H1 (cell line): ENCODE measurements around the gene TLE1. TPM values are rescaled to one million over a fixed set of nuclear protein-coding genes. Genes with fewer than 3 reads are reported as not detected.

Experiments used
- CTCF ChIA-PET: fragments of 300-600 bp; sonication (Branson Sonifier 250); formaldehyde crosslinking; loops from one replicate; lab custom pipeline; 2021; ENCODE audit not compliant: partially characterized antibody; lab: Charles Lee
- POLR2A ChIA-PET: fragments of 300-600 bp; sonication (Branson Sonifier 250); formaldehyde crosslinking; loops from one replicate; lab custom pipeline; 2021; ENCODE audit warnings: inconsistent platforms; ENCODE audit not compliant: partially characterized antibody; lab: Charles Lee
- DNase-seq, 2 experiments: peaks; one replicate each; pipeline versions ENCODE4 v3.0.0 to v3.0.0-alpha.2; 2010 to 2022; ENCODE audit warnings: low spot score in 2 of 2, low read depth in 1 of 2, mixed read lengths in 1 of 2
- FAIRE-seq: peaks from 2 replicates; lab custom pipeline; 2011; peaks lifted over from hg19 to GRCh38; lab: Jason Lieb, UNC
- H2AFZ ChIP-seq: 2 replicates; pipeline ENCODE4 v1.8.1; 2012; ENCODE audit warnings: low read length, inconsistent platforms
- H2AK5ac ChIP-seq: 2 replicates; pipeline ENCODE4 v1.6.1; 2013; ENCODE audit warnings: low read depth, low read length
- H2BK120ac ChIP-seq: replicated peaks from 2 replicates; pipeline ENCODE3; 2013; ENCODE audit warnings: low read depth, low read length, inconsistent platforms
- H2BK12ac ChIP-seq: 2 replicates; pipeline ENCODE4 v1.6.1; 2013; ENCODE audit warnings: low read depth, low read length
- H2BK15ac ChIP-seq: 2 replicates; pipeline ENCODE4 v1.6.1; 2013; ENCODE audit warnings: low read length
- H2BK20ac ChIP-seq: 2 replicates; pipeline ENCODE4 v1.6.1; 2013; ENCODE audit warnings: low read length
- H2BK5ac ChIP-seq: 2 replicates; pipeline ENCODE4 v1.6.1; 2013; ENCODE audit warnings: low read depth, low read length
- H3K14ac ChIP-seq: 2 replicates; pipeline ENCODE4 v1.6.1; 2013; ENCODE audit warnings: inconsistent platforms; ENCODE audit not compliant: insufficient read length
- H3K18ac ChIP-seq: 2 replicates; pipeline ENCODE4 v1.6.1; 2013; ENCODE audit warnings: low read length; ENCODE audit errors: extremely low read depth
- H3K23ac ChIP-seq: 2 replicates; pipeline ENCODE4 v1.6.1; 2013; ENCODE audit warnings: inconsistent platforms; ENCODE audit not compliant: insufficient read length
- H3K23me2 ChIP-seq: 2 replicates; pipeline ENCODE4 v1.6.1; 2013; ENCODE audit warnings: low read depth, low read length
- H3K27ac ChIP-seq: 2 replicates; pipeline ENCODE4 v1.6.1; 2011; ENCODE audit warnings: low read depth, low read length, inconsistent platforms
- H3K27me3 ChIP-seq, 4 experiments: replicated peaks in 1 of 4; 1 replicate in 1 of 4; 2 replicates in 3 of 4; pipeline versions ENCODE4 v1.6.1 to v1.8.1; 2011 to 2013; ENCODE audit warnings: low read length in 3 of 4, mild to moderate bottlenecking in 3 of 4, inconsistent platforms in 2 of 4, mixed read lengths in 2 of 4, moderate library complexity in 1 of 4; ENCODE audit not compliant: control insufficient read depth in 3 of 4, insufficient read depth in 3 of 4; ENCODE audit errors: extremely low read depth in 1 of 4
- H3K36me3 ChIP-seq, 4 experiments: 2 replicates each; pipeline versions ENCODE4 v1.6.1 to v1.8.1; 2011 to 2013; ENCODE audit warnings: mild to moderate bottlenecking in 4 of 4, low read length in 3 of 4, moderate library complexity in 2 of 4, control low read depth in 1 of 4, inconsistent platforms in 1 of 4; ENCODE audit not compliant: insufficient read depth in 4 of 4, control insufficient read depth in 2 of 4
- H3K4ac ChIP-seq: replicated peaks from 2 replicates; pipeline ENCODE3; 2013; ENCODE audit warnings: low read length, low read depth, mixed read lengths, inconsistent platforms; ENCODE audit not compliant: insufficient read length
- H3K4me1 ChIP-seq, 4 experiments: replicated peaks in 1 of 4; 1 replicate in 1 of 4; 2 replicates in 3 of 4; pipeline versions ENCODE4 v1.6.1 to v1.8.1; 2011 to 2013; ENCODE audit warnings: low read length in 3 of 4, inconsistent platforms in 2 of 4, mixed read lengths in 1 of 4; ENCODE audit not compliant: insufficient read depth in 4 of 4, control insufficient read depth in 3 of 4
- H3K4me2 ChIP-seq, 2 experiments: 2 replicates each; pipeline versions ENCODE4 v1.6.1 to v1.8.1; 2011 to 2013; ENCODE audit warnings: low read depth in 2 of 2, low read length in 2 of 2, control low read depth in 1 of 2, inconsistent platforms in 1 of 2, mild to moderate bottlenecking in 1 of 2; ENCODE audit not compliant: insufficient read depth in 1 of 2
- H3K4me3 ChIP-seq, 4 experiments: fragments of 200-600, 300-600 bp in 1 of 4; sonication (generic), shearing (Covaris generic), sonication (Bioruptor Twin) in 1 of 4; 2 replicates each; pipeline versions ENCODE4 v1.5.1 to v1.8.1; 2011 to 2016; ENCODE audit warnings: low read length in 4 of 4, low read depth in 3 of 4, control low read depth in 2 of 4, inconsistent platforms in 2 of 4, mild to moderate bottlenecking in 2 of 4, mixed read lengths in 1 of 4, moderate library complexity in 1 of 4; ENCODE audit not compliant: insufficient read depth in 2 of 4; ENCODE audit errors: extremely low read depth in 1 of 4
- H3K56ac ChIP-seq: replicated peaks from 2 replicates; pipeline ENCODE3; 2013; ENCODE audit warnings: low read depth, mild to moderate bottlenecking, mixed read lengths, low read length, inconsistent platforms; ENCODE audit not compliant: insufficient read length
- H3K79me1 ChIP-seq: 2 replicates; pipeline ENCODE4 v1.6.1; 2013; ENCODE audit warnings: low read depth, low read length, control low read depth
- H3K79me2 ChIP-seq, 2 experiments: 2 replicates each; pipeline versions ENCODE4 v1.6.1 to v1.8.1; 2012 to 2013; ENCODE audit warnings: low read length in 2 of 2, mild to moderate bottlenecking in 2 of 2, inconsistent platforms in 1 of 2; ENCODE audit not compliant: insufficient read depth in 2 of 2, control insufficient read depth in 1 of 2
- H3K9ac ChIP-seq, 4 experiments: replicated peaks in 1 of 4; 1 replicate in 1 of 4; 2 replicates in 3 of 4; pipeline versions ENCODE4 v1.6.1 to v1.8.1; 2011 to 2013; ENCODE audit warnings: low read depth in 3 of 4, low read length in 3 of 4, control low read depth in 2 of 4, mild to moderate bottlenecking in 2 of 4, moderate library complexity in 2 of 4, inconsistent platforms in 1 of 4; ENCODE audit errors: extremely low read depth in 1 of 4
- H3K9me3 ChIP-seq, 2 experiments: 2 replicates each; pipeline versions ENCODE4 v1.6.1 to v1.8.1; 2012 to 2013; ENCODE audit warnings: mild to moderate bottlenecking in 2 of 2, moderate library complexity in 2 of 2, control low read depth in 1 of 2, inconsistent platforms in 1 of 2, low read depth in 1 of 2, low read length in 1 of 2, mixed read lengths in 1 of 2; ENCODE audit not compliant: insufficient read depth in 2 of 2
- H4K20me1 ChIP-seq, 2 experiments: replicated peaks in 1 of 2; 2 replicates each; pipeline versions ENCODE3 to v1.8.1; 2011 to 2013; ENCODE audit warnings: inconsistent platforms in 2 of 2, low read length in 2 of 2, mild to moderate bottlenecking in 1 of 2; ENCODE audit not compliant: insufficient read depth in 2 of 2, control insufficient read depth in 1 of 2
- H4K5ac ChIP-seq: 2 replicates; pipeline ENCODE4 v1.6.1; 2013; ENCODE audit warnings: low read length, low read depth, mixed read lengths, inconsistent platforms; ENCODE audit not compliant: insufficient read length
- H4K8ac ChIP-seq: 2 replicates; pipeline ENCODE4 v1.8.0; 2013; ENCODE audit warnings: mild to moderate bottlenecking, moderate library complexity, low read length, inconsistent platforms; ENCODE audit not compliant: insufficient read depth; ENCODE audit errors: extremely low read depth
- H4K91ac ChIP-seq: replicated peaks from 2 replicates; pipeline ENCODE3; 2013; ENCODE audit warnings: low read length, mixed read lengths, inconsistent platforms; ENCODE audit not compliant: insufficient read length
- BACH1 ChIP-seq: IDR thresholded peaks from 2 replicates; pipeline ENCODE4 v1.6.1; 2012; ENCODE audit warnings: low read length, improper control_type of control experiment
- EZH2 ChIP-seq: fragments of 200-600 bp; sonication (generic); IDR thresholded peaks from 2 replicates; pipeline ENCODE4 v1.7.1; 2012; ENCODE audit warnings: low read depth, mild to moderate bottlenecking, moderate library complexity, low read length, inconsistent platforms; ENCODE audit not compliant: severe bottlenecking
- JUND ChIP-seq: IDR thresholded peaks from 2 replicates; pipeline ENCODE4 v1.6.1; 2011; ENCODE audit warnings: mild to moderate bottlenecking, improper control_type of control experiment, low read length
- KDM5A ChIP-seq: fragments of 200-600 bp; IDR thresholded peaks from 2 replicates; pipeline ENCODE4 v1.7.1; 2012; ENCODE audit warnings: mild to moderate bottlenecking, low read length, inconsistent platforms, mixed read lengths
- POLR2A ChIP-seq, 2 experiments: IDR thresholded peaks; 1 replicate in 1 of 2; 2 replicates in 1 of 2; pipeline ENCODE4 v1.6.1; 2011; ENCODE audit warnings: low read depth in 2 of 2, low read length in 2 of 2, mild to moderate bottlenecking in 2 of 2; ENCODE audit errors: control extremely low read depth in 1 of 2
- POU5F1 ChIP-seq: IDR thresholded peaks from 2 replicates; pipeline ENCODE4 v1.6.1; 2011; ENCODE audit warnings: low read depth, mild to moderate bottlenecking, low read length, moderate library complexity
- SIN3A ChIP-seq, 2 experiments: IDR thresholded peaks in 1 of 2; conservative IDR thresholded peaks in 1 of 2; 2 replicates each; pipeline ENCODE4 v1.6.1; 2011 to 2012; ENCODE audit warnings: low read length in 2 of 2, improper control_type of control experiment in 1 of 2, low read depth in 1 of 2, mild to moderate bottlenecking in 1 of 2
- SIRT6 ChIP-seq: IDR thresholded peaks from one replicate; pipeline ENCODE4 v1.7.1; 2012; ENCODE audit warnings: low read length, inconsistent platforms
- TAF7 ChIP-seq: optimal IDR thresholded peaks from 2 replicates; pipeline ENCODE3; 2011; ENCODE audit warnings: low read depth, mild to moderate bottlenecking, inconsistent platforms, low read length, moderate library complexity, borderline replicate concordance
- WGBS, 2 experiments: shearing (Covaris generic) in 1 of 2; methylation state at CpG; one replicate each; pipeline versions ENCODE4 v1.1.6 to v1.1.7; 2013 to 2015; ENCODE audit warnings: low lambda C conversion rate in 2 of 2, mixed read lengths in 2 of 2, inconsistent platforms in 1 of 2, low coverage in 1 of 2, missing lambda C conversion rate in 1 of 2; ENCODE audit not compliant: insufficient replicate concordance in 2 of 2, insufficient coverage in 1 of 2, insufficient read length in 1 of 2; ENCODE audit errors: extremely low coverage in 1 of 2, missing lambda C conversion rate in 1 of 2; 5-methylcytosine and 5-hydroxymethylcytosine counted together
- polyA plus RNA-seq, 7 experiments: library from polyadenylated mRNA; depleted of rRNA in 3 of 7; stranded (reverse) in 5 of 7; unstranded in 2 of 7; fragments of >200 nt in 5 of 7; fragments of 200-250 nt in 2 of 7; gene quantifications; 1 replicate in 5 of 7; 2 replicates in 1 of 7; 4 replicates in 1 of 7; pipeline versions ENCODE4 v1.2.1 to v1.2.3, GENCODE V29; 2011 to 2013; ENCODE audit warnings: missing spikeins in 2 of 7, mixed read lengths in 2 of 7
- total RNA-seq: library from RNA; stranded (reverse); fragmentation: NEBNext Ultra II Directional; extraction: Animal tissue kit (Norgen Biotek cat#: 25700); gene quantifications from 2 replicates; pipeline ENCODE4 v1.2.1, GENCODE V29; 2021

TLE1 gene
- total and polyA plus RNA-seq, 2 of the 8 experiments (the other 6 are each of a cell fraction or from before 2014, with no cell fraction given), result 81.8 to 91.6 TPM

GRCh38 chr9:81656871-81657337 is 32.4 kb downstream of the TLE1 start:
- H3K56ac ChIP-seq, result no peak overlapping the region
- H3K4me1 ChIP-seq, result peaks cover 2 to 15% (median 3%) of the 10 kb centered on the region in 4 experiments; a peak in 4 of 7 replicates
- H3K27me3 ChIP-seq, result no peaks in the 10 kb centered on the region
- H3K4me2 ChIP-seq, result no peak overlapping the region
- H2BK5ac ChIP-seq, result no peak overlapping the region
- no peak overlapping the region for H3K18ac ChIP-seq
- H4K5ac ChIP-seq, result no peak overlapping the region
- H3K79me1 ChIP-seq, result peaks cover 6% of the 10 kb centered on the region; the same call in 1 of the 2 replicates
- H2AK5ac ChIP-seq, result no peak overlapping the region
- ChIA-PET CTCF (no interaction called here), POLR2A (interaction anchor here (0.7 to 1.7 kb wide), 2 partner anchors 15 to 33 kb away, joined by 3 to 4 read pairs; partner anchors contain the start of gene TLE1)
- no peak overlapping the region for H2BK15ac ChIP-seq
- no peak for FAIRE-seq
- no peak overlapping the region for H2BK20ac ChIP-seq
- H3K14ac ChIP-seq, result no peak overlapping the region
- no peak overlapping the region for H4K8ac ChIP-seq
- H3K23ac ChIP-seq, result no peak overlapping the region
- H3K36me3 ChIP-seq, result peaks cover 0 to 10% (median 5%) of the 10 kb centered on the region in 4 experiments; a peak in 5 of 8 replicates
- DNase-seq, result no peak
- H3K27ac ChIP-seq, result no peak overlapping the region
- no peak overlapping the region for H2BK120ac ChIP-seq
- H3K4ac ChIP-seq, result no peak overlapping the region
- H4K20me1 ChIP-seq, result peaks cover 18 to 22% of the 10 kb centered on the region in 2 experiments
- peaks cover under 1% of the 10 kb centered on the region; the same call in 1 of the 2 replicates for H3K23me2 ChIP-seq
- H3K4me3 ChIP-seq, result no peak overlapping the region
- H3K9ac ChIP-seq, result no peak overlapping the region
- H3K9me3 ChIP-seq, result no peaks in the 10 kb centered on the region
- no peak overlapping the region for H2AFZ ChIP-seq
- no peak overlapping the region for H4K91ac ChIP-seq
- no peak for TF ChIP-seq TAF7
- TF ChIP-seq POLR2A (IDR thresholded peaks at IDR 0.05; ENCODE audit: control extremely low read depth in 1 of 2, low read depth in 2 of 2, low read length in 2 of 2), result no peak
- TF ChIP-seq SIN3A (conservative IDR thresholded peaks at IDR 0.05 in 1 of 2, IDR thresholded peaks at IDR 0.05 in 1 of 2; ENCODE audit: low read depth in 1 of 2, low read length in 2 of 2), result no peak
- no peak for TF ChIP-seq BACH1
- TF ChIP-seq JUND, result no peak
- TF ChIP-seq EZH2, result no peak
- TF ChIP-seq POU5F1, result no peak
- no peak for TF ChIP-seq KDM5A
- no peak for TF ChIP-seq SIRT6
- TF ChIP-seq, all 59 proteins: peak for 0
- WGBS, 2 experiments, result 100% methylated on average over 1 of the region's 1 CpG; no CpG with 5 or more reads in 1 of the 2 experiments
- H3K79me2 ChIP-seq, result peaks cover 18 to 97% of the 10 kb centered on the region in 2 experiments
- no peak overlapping the region for H2BK12ac ChIP-seq
